Activated T-cell treated with anti-CD3 and anti-CD28 coated beads for 24 hours (primary cell): Measurements from ENCODE around the gene NTN1.

ENCODE experiments used
- DNase-seq: peaks from one replicate; pipeline ENCODE4 v3.0.0-alpha.2; 2020; ENCODE audit warnings: low read depth

NTN1 gene

GRCh38 chr17:9218911-9219310 is 197.6 kb downstream of the NTN1 start:
- no peak for DNase-seq

GRCh38 chr17:9219631-9220397 is 198.5 kb downstream of the NTN1 start:
- no peak for DNase-seq

GRCh38 chr17:9220398-9221146 is 199.3 kb downstream of the NTN1 start:
- DNase-seq, result no peak

- DNase-seq, result no peak
These were observed 200.0 kb downstream of the NTN1 start for GRCh38 chr17:9221147-9221921.

GRCh38 chr17:9221922-9222180 is 200.5 kb downstream of the NTN1 start:
- DNase-seq, result no peak

- DNase-seq, result no peak
These were observed 202.2 kb downstream of the NTN1 start for GRCh38 chr17:9223531-9223930.

- no peak for DNase-seq
These were observed 203.2 kb downstream of the NTN1 start for GRCh38 chr17:9224485-9224884.

- DNase-seq, result no peak
These were observed 204.2 kb downstream of the NTN1 start for GRCh38 chr17:9225305-9226101.

GRCh38 chr17:9226130-9226793 is 205.0 kb downstream of the NTN1 start:
- no peak for DNase-seq

GRCh38 chr17:9226794-9227135 is 205.5 kb downstream of the NTN1 start:
- no peak for DNase-seq

- no peak for DNase-seq
These were observed 206.6 kb downstream of the NTN1 start for GRCh38 chr17:9227819-9228407.

- no peak for DNase-seq
These were observed 207.3 kb downstream of the NTN1 start for GRCh38 chr17:9228408-9229159.

- DNase-seq, result no peak
These were observed 208.0 kb downstream of the NTN1 start for GRCh38 chr17:9229160-9229825.

GRCh38 chr17:9229826-9230201 is 208.5 kb downstream of the NTN1 start:
- no peak for DNase-seq

GRCh38 chr17:9230346-9230745 is 209.0 kb downstream of the NTN1 start:
- no peak for DNase-seq

GRCh38 chr17:9230861-9231260 is 209.6 kb downstream of the NTN1 start:
- DNase-seq, result no peak

- DNase-seq, result no peak
These were observed 210.3 kb downstream of the NTN1 start for GRCh38 chr17:9231449-9232154.

- DNase-seq, result no peak
These were observed 210.8 kb downstream of the NTN1 start for GRCh38 chr17:9232155-9232475.

- DNase-seq, result no peak
These were observed 211.4 kb downstream of the NTN1 start for GRCh38 chr17:9232591-9233270.
